CD4-positive, alpha-beta T cell treated with Interferon alpha-2 for 1 hour (primary cell): Measurements from ENCODE around the gene BSPRY.
"Not testable (repeated sequence)": the region's sequence is repeated elsewhere in the genome, so short reads cannot be mapped to it uniquely, and the experiment has no call there.

Source experiments
- DNase-seq, 2 donors: peaks; one replicate each; pipeline ENCODE4 v3.0.0-alpha.2; 2020 to 2022

BSPRY gene

GRCh38 chr9:113395000-113395861 is 45.9 kb downstream of the BSPRY start:
- DNase-seq = no peak

GRCh38 chr9:113397203-113397631 is 47.9 kb downstream of the BSPRY start:
- DNase-seq = no peak

GRCh38 chr9:113398796-113399195 is 49.5 kb downstream of the BSPRY start:
- DNase-seq = no peak

- no peak for DNase-seq
Measured at GRCh38 chr9:113399646-113400200, 50.4 kb downstream of the BSPRY start.

GRCh38 chr9:113401027-113401792 is 51.9 kb downstream of the BSPRY start, which contains the start of gene ALAD:
Gene ALAD (minus strand): TSS chr9:113401284. CDS start chr9:113393559, 7,725 bp downstream.
- DNase-seq = peak; percentile 99

GRCh38 chr9:113403646-113404045 is 54.3 kb downstream of the BSPRY start:
- DNase-seq = no peak

- not testable (repeated sequence) for DNase-seq
Measured at GRCh38 chr9:113406353-113406752, 57.0 kb downstream of the BSPRY start.

- DNase-seq = peak; percentile 68 to 73
Measured at GRCh38 chr9:113406873-113407511, 57.7 kb downstream of the BSPRY start.

GRCh38 chr9:113409481-113409880 is 60.1 kb downstream of the BSPRY start:
- no peak for DNase-seq

- DNase-seq = no peak
Measured at GRCh38 chr9:113409883-113410206, 60.5 kb downstream of the BSPRY start.

- DNase-seq = peak; percentile 91 to 95
Measured at GRCh38 chr9:113410207-113410864, 61.0 kb downstream of the BSPRY start, which contains the start of the genes C9orf43 and POLE3. Gene C9orf43 (plus strand): TSS chr9:113410747. CDS start chr9:113413494, 2,747 bp downstream. Gene POLE3 (minus strand): TSS chr9:113410675. CDS start chr9:113410293, 382 bp downstream.

- peak in 1 of 2 donors; percentile 12 for DNase-seq
Measured at GRCh38 chr9:113416149-113416721, 66.9 kb downstream of the BSPRY start.

- DNase-seq = peak in 1 of 2 donors; percentile 16
Measured at GRCh38 chr9:113417370-113417769, 68.0 kb downstream of the BSPRY start.
